Gastroesophageal sphincter (tissue), 4 donors: ENCODE measurements around the gene IFT81. TPM values are rescaled to one million over a fixed set of nuclear protein-coding genes. Genes with fewer than 3 reads are reported as not detected.

Source experiments
- ATAC-seq: fragments of 150-250 bp; one replicate; pipeline ENCODE4 v1.9.1; 2016; ENCODE audit warnings: mild to moderate bottlenecking, moderate library complexity
- H3K27ac ChIP-seq, 4 donors: fragments of 200-600 bp; sonication (generic) in 3 of 4; 1 replicate in 3 of 4; 2 replicates in 1 of 4; pipeline ENCODE4 v1.5.1; 2016 to 2019
- H3K27me3 ChIP-seq: fragments of 200-600 bp; sonication (generic); one replicate; pipeline ENCODE4 v1.5.1; 2019
- H3K36me3 ChIP-seq, 2 donors: fragments of 200-600 bp; sonication (generic); one replicate each; pipeline ENCODE4 v1.5.1; 2019; ENCODE audit warnings: control low read depth in 1 of 2
- H3K4me1 ChIP-seq, 3 donors: fragments of 200-600 bp; sonication (generic); 1 replicate in 2 of 3; 2 replicates in 1 of 3; pipeline ENCODE4 v1.5.1; 2016 to 2019; ENCODE audit warnings: control low read depth in 2 of 3
- H3K4me3 ChIP-seq, 2 donors: fragments of 200-600 bp; sonication (generic); one replicate each; pipeline ENCODE4 v1.5.1; 2019; ENCODE audit warnings: mild to moderate bottlenecking in 1 of 2, moderate library complexity in 1 of 2
- H3K9me3 ChIP-seq, 3 donors: fragments of 200-600 bp; sonication (generic); one replicate each; pipeline ENCODE4 v1.5.1; 2017 to 2019; ENCODE audit warnings: control low read depth in 2 of 3
- CTCF ChIP-seq, 4 experiments: fragments of 200-600 bp in 2 of 4; fragments of 450-650 bp in 2 of 4; sonication (generic) in 1 of 4; IDR thresholded peaks; one replicate each; pipeline ENCODE4 v1.5.1; 2017 to 2019; ENCODE audit warnings: antibody characterized with exemption in 4 of 4, mild to moderate bottlenecking in 2 of 4, moderate library complexity in 2 of 4
- EP300 ChIP-seq: sonication (generic); formaldehyde crosslinking; IDR thresholded peaks from one replicate; pipeline ENCODE4 v1.6.1; 2017; ENCODE audit warnings: antibody characterized with exemption, mild to moderate bottlenecking
- POLR2A ChIP-seq, 2 donors: fragments of 450-650 bp; IDR thresholded peaks; one replicate each; pipeline ENCODE4 v1.6.1; 2017; ENCODE audit warnings: antibody characterized with exemption in 2 of 2, mild to moderate bottlenecking in 2 of 2, moderate library complexity in 1 of 2
- POLR2AphosphoS5 ChIP-seq: sonication (generic); formaldehyde crosslinking; IDR thresholded peaks from one replicate; pipeline ENCODE4 v1.6.1; 2017; ENCODE audit warnings: antibody characterized with exemption
- WGBS, 2 donors: methylation state at CpG; one replicate each; pipeline ENCODE4 v1.1.5; 2018; ENCODE audit warnings: low coverage in 1 of 2; 5-methylcytosine and 5-hydroxymethylcytosine counted together
- total RNA-seq, 4 donors: library from RNA; depleted of rRNA; stranded (reverse); fragments of >200 nt; gene quantifications; one replicate each; pipeline ENCODE4 v1.1.0, GENCODE V29; 2016

IFT81 gene
- total RNA-seq, 4 donors from 2014 or later: 16.0 to 40.0 (median 20.7) TPM

GRCh38 chr12:110170535-110171185 lies 46.5 kb downstream of the IFT81 start:
- H3K27me3 ChIP-seq: no peaks in the 10 kb centered on the region
- H3K4me1 ChIP-seq: peaks cover 0 to 20% (median 8%) of the 10 kb centered on the region in 3 donors
- no peak overlapping the region for H3K4me3 ChIP-seq
- H3K36me3 ChIP-seq: peaks cover 0 to 27% of the 10 kb centered on the region in 2 donors
- H3K9me3 ChIP-seq: no peaks in the 10 kb centered on the region
- TF ChIP-seq POLR2AphosphoS5 (no peak), POLR2A (IDR thresholded peaks at IDR 0.05) (no peak), CTCF (IDR thresholded peaks at IDR 0.05) (no peak), EP300 (no peak)
- peak overlapping the region in 3 of 4 donors; percentile 0 to 60 (median 34) for H3K27ac ChIP-seq
- no peak for ATAC-seq

- H3K27me3 ChIP-seq: no peaks in the 10 kb centered on the region
- no peaks in the 10 kb centered on the region for H3K9me3 ChIP-seq
- peaks cover 0 to 27% of the 10 kb centered on the region in 2 donors for H3K36me3 ChIP-seq
- peaks cover 0 to 20% (median 8%) of the 10 kb centered on the region in 3 donors for H3K4me1 ChIP-seq
- WGBS, 2 donors: 55 to 68% methylated on average over 3 of the region's 3 CpGs
- no peak for ATAC-seq
- no peak overlapping the region for H3K4me3 ChIP-seq
- TF ChIP-seq POLR2A (IDR thresholded peaks at IDR 0.05) (no peak), EP300 (no peak), CTCF (IDR thresholded peaks at IDR 0.05) (no peak), POLR2AphosphoS5 (no peak)
- H3K27ac ChIP-seq: peak overlapping the region in 3 of 4 donors; percentile 0 to 60 (median 37)
Observed at GRCh38 chr12:110171186-110171538, 47.0 kb downstream of the IFT81 start.

- TF ChIP-seq POLR2AphosphoS5 (no peak), POLR2A (IDR thresholded peaks at IDR 0.05) (no peak), CTCF (IDR thresholded peaks at IDR 0.05) (no peak), EP300 (no peak)
Observed at GRCh38 chr12:110171636-110172035, 47.5 kb downstream of the IFT81 start.

GRCh38 chr12:110174373-110174996 lies 50.3 kb downstream of the IFT81 start:
- ATAC-seq: no peak
- TF ChIP-seq CTCF (IDR thresholded peaks at IDR 0.05): no peak
- no peak for TF ChIP-seq EP300
- TF ChIP-seq POLR2A (IDR thresholded peaks at IDR 0.05): no peak
- TF ChIP-seq POLR2AphosphoS5: no peak

More at GRCh38 chr12:110171636-110172035, 47.5 kb downstream of the IFT81 start:
- WGBS, 2 donors: 51 to 68% methylated on average over 4 of the region's 4 CpGs
- Histone ChIP-seq H3K36me3 (peaks cover 0 to 27% of the 10 kb centered on the region in 2 donors), H3K4me3 (no peak overlapping the region), H3K27ac (peak overlapping the region in 3 of 4 donors; percentile 0 to 60 (median 37)), H3K9me3 (no peaks in the 10 kb centered on the region), H3K4me1 (peaks cover 0 to 25% (median 8%) of the 10 kb centered on the region in 3 donors), H3K27me3 (no peaks in the 10 kb centered on the region)
- ATAC-seq: no peak

GRCh38 chr12:110175201-110175600 lies 51.0 kb downstream of the IFT81 start:
- peaks cover 0 to 6% of the 10 kb centered on the region in 2 donors for H3K36me3 ChIP-seq
- H3K27me3 ChIP-seq: no peaks in the 10 kb centered on the region
- H3K4me1 ChIP-seq: peaks cover 0 to 36% (median 8%) of the 10 kb centered on the region in 3 donors
- H3K9me3 ChIP-seq: no peaks in the 10 kb centered on the region
- H3K27ac ChIP-seq: no peak overlapping the region
- H3K4me3 ChIP-seq: no peak overlapping the region
- TF ChIP-seq EP300 (no peak), CTCF (IDR thresholded peaks at IDR 0.05) (no peak), POLR2A (IDR thresholded peaks at IDR 0.05) (no peak), POLR2AphosphoS5 (no peak)
- WGBS, 2 donors: 72 to 93% methylated on average over 3 to 4 of the region's 4 CpGs
- ATAC-seq: no peak

More at GRCh38 chr12:110174373-110174996, 50.3 kb downstream of the IFT81 start:
- Histone ChIP-seq H3K36me3 (peaks cover 0 to 9% of the 10 kb centered on the region in 2 donors), H3K27ac (no peak overlapping the region), H3K4me3 (no peak overlapping the region), H3K4me1 (peaks cover 0 to 32% (median 8%) of the 10 kb centered on the region in 3 donors), H3K9me3 (no peaks in the 10 kb centered on the region), H3K27me3 (no peaks in the 10 kb centered on the region)
- WGBS, 2 donors: 74 to 76% methylated on average over 6 of the region's 6 CpGs
